Measurements from ENCODE around the gene OR51B2.

OR51B2 gene

DNA sequence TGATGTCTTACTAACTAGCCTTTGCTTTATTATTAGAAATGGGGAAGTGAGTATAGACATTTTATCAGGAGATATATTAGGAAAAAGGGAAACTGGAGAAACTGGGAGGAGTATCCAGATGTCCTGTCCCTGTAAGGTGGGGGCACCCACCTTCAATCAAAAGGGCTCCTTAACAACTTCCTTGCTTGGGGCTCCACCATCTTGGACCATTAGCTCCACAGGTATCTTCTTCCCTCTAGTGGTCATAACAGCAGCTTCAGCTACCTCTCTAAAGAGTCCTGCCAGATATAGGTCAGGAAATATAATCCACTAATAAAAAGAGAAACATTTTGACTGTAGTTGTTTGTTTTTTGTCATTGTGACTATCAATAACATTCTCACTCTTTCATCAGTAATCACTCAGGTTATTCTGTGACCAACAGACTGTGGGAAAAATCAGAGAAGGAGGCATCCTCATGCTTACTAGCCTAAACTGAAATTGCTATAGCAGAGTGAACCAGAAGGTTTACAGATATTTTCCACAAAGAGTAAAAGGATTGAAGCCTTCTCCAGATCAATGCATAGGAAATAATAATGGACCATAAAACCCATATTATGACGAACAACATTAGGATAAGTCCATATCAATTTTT is 32.8 kb downstream of the OR51B2 start:
- H3K9me2 ChIP-seq (ENCODE audit: low read depth, low read length) = no peaks in the 10 kb centered on the region
- no peaks in the 10 kb centered on the region for H3K4me1 ChIP-seq (ENCODE audit: insufficient read depth, low read length, severe bottlenecking)
- H3K36me3 ChIP-seq (ENCODE audit: insufficient read depth, low read length) = no peaks in the 10 kb centered on the region
- no peak overlapping the region for H3K4me3 ChIP-seq (ENCODE audit: low read depth, low read length, poor library complexity, severe bottlenecking)
- H3F3A ChIP-seq (ENCODE audit: insufficient read depth, low read length) = no peaks in the 10 kb centered on the region
- no peaks in the 10 kb centered on the region for H3K9me3 ChIP-seq (ENCODE audit: low read length)
- H3K27ac ChIP-seq (ENCODE audit: low read depth, low read length, poor library complexity, severe bottlenecking) = no peak overlapping the region
- no peaks in the 10 kb centered on the region for H4K20me1 ChIP-seq (ENCODE audit: insufficient read depth, low read length)
- H2AFZ ChIP-seq (ENCODE audit: low read length) = no peak overlapping the region
- H3K9ac ChIP-seq (ENCODE audit: low read length) = no peak overlapping the region
- no peak for TF ChIP-seq EZH2 (IDR thresholded peaks at IDR 0.05; ENCODE audit: borderline replicate concordance, low read length)
- TF ChIP-seq CTCF (IDR thresholded peaks at IDR 0.05; ENCODE audit: low read length) = peak; percentile 57
- H3K79me2 ChIP-seq (ENCODE audit: insufficient read depth, low read length) = no peaks in the 10 kb centered on the region
- H3K4me2 ChIP-seq (ENCODE audit: low read length) = no peak overlapping the region
- no peaks in the 10 kb centered on the region for H3K27me3 ChIP-seq (ENCODE audit: insufficient read depth, low read length)

DNA sequence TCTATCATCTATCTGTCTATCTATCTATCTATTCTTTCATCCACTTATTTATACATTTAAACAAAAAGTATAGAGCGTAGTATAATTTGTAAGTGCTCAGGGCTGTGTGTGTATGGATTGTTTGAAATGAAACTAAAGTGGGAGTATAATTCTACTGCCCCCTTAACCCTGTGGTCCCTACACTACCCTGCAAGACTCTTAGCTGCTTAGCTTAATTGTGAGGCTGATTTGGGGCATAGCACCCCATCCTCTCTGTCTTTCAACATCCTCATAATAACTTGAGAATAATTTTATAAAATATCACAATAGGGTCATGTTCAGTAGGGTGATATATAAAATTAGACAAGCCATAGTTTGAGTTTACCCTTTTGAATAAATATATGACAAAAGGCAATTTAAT is 34.0 kb downstream of the OR51B2 start:
- Histone ChIP-seq H3K9me3 (ENCODE audit: low read length) (no peaks in the 10 kb centered on the region), H3K27ac (ENCODE audit: low read depth, low read length, poor library complexity, severe bottlenecking) (no peak overlapping the region), H3K4me2 (ENCODE audit: low read length) (no peak overlapping the region), H3K79me2 (ENCODE audit: insufficient read depth, low read length) (no peaks in the 10 kb centered on the region), H3K9ac (ENCODE audit: low read length) (no peak overlapping the region), H4K20me1 (ENCODE audit: insufficient read depth, low read length) (no peaks in the 10 kb centered on the region), H2AFZ (ENCODE audit: low read length) (no peak overlapping the region), H3K4me1 (ENCODE audit: insufficient read depth, low read length, severe bottlenecking) (no peaks in the 10 kb centered on the region), H3K9me2 (ENCODE audit: low read depth, low read length) (no peaks in the 10 kb centered on the region), H3K27me3 (ENCODE audit: insufficient read depth, low read length) (no peaks in the 10 kb centered on the region), H3K4me3 (ENCODE audit: low read depth, low read length, poor library complexity, severe bottlenecking) (no peak overlapping the region), H3K36me3 (ENCODE audit: insufficient read depth, low read length) (no peaks in the 10 kb centered on the region), H3F3A (ENCODE audit: insufficient read depth, low read length) (no peaks in the 10 kb centered on the region)
- no peak for TF ChIP-seq EZH2 (IDR thresholded peaks at IDR 0.05; ENCODE audit: borderline replicate concordance, low read length)
- no peak for TF ChIP-seq CTCF (IDR thresholded peaks at IDR 0.05; ENCODE audit: low read length)

DNA sequence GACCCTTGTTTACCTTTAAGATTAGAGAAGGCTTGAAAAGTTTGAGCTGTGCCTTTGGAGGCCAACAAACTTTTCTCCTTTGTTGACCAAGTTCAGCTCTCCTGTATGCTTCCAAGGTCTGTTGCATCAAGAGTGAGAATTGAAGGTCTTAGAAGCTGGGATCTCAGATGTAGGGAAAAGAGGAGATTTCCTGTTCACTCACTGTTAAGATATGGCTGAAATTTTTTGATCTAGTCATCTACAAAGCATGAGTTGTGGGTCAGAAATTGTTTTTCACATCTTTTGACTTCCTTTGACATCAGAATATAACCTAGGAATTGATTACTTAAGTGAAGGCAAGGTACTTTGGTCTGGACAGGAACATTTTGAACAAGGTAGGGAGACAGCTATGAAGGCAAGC is 34.4 kb downstream of the OR51B2 start:
- Histone ChIP-seq H2AFZ (ENCODE audit: low read length) (no peak overlapping the region), H3K9ac (ENCODE audit: low read length) (no peak overlapping the region), H4K20me1 (ENCODE audit: insufficient read depth, low read length) (no peaks in the 10 kb centered on the region)

More for the DNA sequence above, 34.4 kb downstream of the OR51B2 start:
- H3F3A ChIP-seq (ENCODE audit: insufficient read depth, low read length) = no peaks in the 10 kb centered on the region
- no peak overlapping the region for H3K4me2 ChIP-seq (ENCODE audit: low read length)
- H3K4me3 ChIP-seq (ENCODE audit: low read depth, low read length, poor library complexity, severe bottlenecking) = no peak overlapping the region
- no peaks in the 10 kb centered on the region for H3K36me3 ChIP-seq (ENCODE audit: insufficient read depth, low read length)
- H3K9me2 ChIP-seq (ENCODE audit: low read depth, low read length) = no peaks in the 10 kb centered on the region
- H3K4me1 ChIP-seq (ENCODE audit: insufficient read depth, low read length, severe bottlenecking) = no peaks in the 10 kb centered on the region
- H3K9me3 ChIP-seq (ENCODE audit: low read length) = no peaks in the 10 kb centered on the region
- H3K79me2 ChIP-seq (ENCODE audit: insufficient read depth, low read length) = no peaks in the 10 kb centered on the region
- no peak overlapping the region for H3K27ac ChIP-seq (ENCODE audit: low read depth, low read length, poor library complexity, severe bottlenecking)
- H3K27me3 ChIP-seq (ENCODE audit: insufficient read depth, low read length) = no peaks in the 10 kb centered on the region
- TF ChIP-seq EZH2 (IDR thresholded peaks at IDR 0.05; ENCODE audit: borderline replicate concordance, low read length) = no peak

All from OCI-LY1 (cell line).